HG03565 (cell line): ENCODE measurements around the gene LRRC8C.
"Not testable (repeated sequence)": the region's sequence is repeated elsewhere in the genome, so short reads cannot be mapped to it uniquely, and the experiment has no call there.

Experiments
- ATAC-seq: cut with Tn5 transposase; IDR thresholded peaks from one replicate; pipeline ENCODE4 v1.9.1; 2021; ENCODE audit warnings: mild to moderate bottlenecking, moderate library complexity; ENCODE audit not compliant: unreplicated experiment

LRRC8C gene

DNA sequence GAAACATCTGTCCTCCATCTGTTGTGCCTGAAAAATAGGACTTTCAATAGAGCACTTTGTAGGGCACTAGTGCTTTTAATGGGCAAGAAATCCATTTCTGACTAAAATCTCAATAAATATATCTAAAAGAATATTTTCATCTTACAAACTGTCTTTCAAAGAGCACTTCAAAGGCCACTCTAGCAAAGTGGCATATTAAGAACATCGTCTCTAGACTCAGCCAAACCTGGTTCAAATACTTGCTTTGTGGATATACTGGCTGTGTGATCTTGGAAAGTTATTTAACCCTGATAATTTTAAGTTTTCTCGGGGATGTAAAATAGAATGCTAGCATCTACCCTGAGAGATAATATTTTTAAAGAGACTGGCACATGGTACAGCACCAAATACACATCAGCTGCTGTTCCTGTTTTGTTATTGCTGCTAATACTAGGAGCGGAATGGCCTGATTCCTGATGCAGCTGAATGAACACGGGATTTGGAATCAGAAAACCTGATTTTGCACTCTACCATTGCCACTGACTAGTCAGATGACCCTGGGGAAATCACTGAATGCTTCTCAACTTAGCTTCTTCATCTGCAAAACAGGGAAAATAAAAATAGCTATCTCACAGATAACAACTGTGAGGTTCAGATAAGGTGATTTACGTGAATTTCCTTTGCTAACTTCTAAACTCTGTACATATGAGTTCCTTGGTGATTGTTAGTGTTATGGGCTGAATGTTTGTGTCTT lies 25.2 kb upstream of the LRRC8C start:
- no peak for ATAC-seq

DNA sequence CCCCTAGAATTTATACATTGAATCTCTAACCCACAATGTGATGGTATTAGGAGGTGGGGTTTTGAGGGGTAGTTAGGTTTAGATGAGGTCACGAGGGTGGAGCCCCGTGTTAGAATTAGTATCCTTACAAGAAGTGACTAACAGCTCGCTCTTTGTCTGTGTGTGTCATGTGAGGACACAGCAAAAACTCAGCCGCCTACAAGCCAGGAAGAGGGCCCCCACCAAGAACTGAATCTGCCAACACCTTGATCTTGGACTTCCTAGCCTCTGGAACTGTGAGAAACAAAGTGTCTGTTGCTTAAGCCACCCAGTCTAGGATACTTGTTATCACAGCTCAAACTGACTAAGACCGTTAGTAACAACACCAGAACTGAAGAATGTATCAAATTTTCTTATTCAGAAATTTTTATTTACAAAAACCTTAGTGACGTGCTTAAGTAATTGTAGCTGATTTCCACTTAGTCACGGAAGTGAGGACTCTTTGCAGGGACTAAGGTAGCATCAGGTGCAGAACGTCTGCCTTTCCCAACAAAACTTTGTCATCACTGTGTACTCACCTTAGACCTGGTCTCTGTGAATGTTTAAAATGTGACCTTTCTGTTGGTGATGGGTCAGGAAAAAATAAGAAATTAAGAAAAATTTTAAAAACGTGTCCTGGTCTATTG lies 24.5 kb upstream of the LRRC8C start:
- no peak for ATAC-seq

DNA sequence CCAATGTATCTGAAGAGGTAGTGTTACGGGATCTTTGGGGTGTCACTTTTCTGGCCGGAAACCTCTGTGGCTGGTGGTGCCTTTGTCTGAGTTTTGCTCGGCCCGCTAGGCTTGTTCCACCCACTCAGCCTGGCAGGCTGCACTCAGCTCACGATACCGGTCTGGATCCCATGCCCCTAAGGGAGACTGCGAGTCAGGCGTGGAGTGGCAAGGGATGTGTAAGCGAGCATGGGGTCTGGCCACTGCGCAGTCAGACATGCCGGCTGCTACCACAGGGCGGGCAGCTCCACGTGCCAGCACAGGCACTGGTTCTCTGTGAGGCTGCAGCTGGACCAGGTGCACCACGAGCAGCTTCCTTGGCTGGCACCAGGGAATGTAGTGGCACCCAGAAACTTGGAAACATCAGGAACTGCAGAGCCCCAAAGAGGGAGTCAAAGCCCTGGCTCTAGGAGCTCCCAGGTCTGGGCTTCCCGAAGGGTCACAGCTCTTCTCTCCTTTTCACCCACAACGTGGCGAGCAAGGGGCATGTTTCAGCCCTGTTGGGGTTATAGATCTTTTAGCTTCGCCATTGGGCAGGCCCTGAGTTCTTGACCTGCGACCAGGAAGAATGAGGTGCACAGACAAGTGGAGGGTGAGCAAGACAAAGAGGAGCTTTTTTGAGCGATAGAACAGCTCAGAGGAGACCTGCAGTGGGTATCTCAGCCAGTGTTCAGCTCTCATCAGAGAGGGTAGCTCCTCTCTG lies 23.8 kb upstream of the LRRC8C start:
- no peak for ATAC-seq

DNA sequence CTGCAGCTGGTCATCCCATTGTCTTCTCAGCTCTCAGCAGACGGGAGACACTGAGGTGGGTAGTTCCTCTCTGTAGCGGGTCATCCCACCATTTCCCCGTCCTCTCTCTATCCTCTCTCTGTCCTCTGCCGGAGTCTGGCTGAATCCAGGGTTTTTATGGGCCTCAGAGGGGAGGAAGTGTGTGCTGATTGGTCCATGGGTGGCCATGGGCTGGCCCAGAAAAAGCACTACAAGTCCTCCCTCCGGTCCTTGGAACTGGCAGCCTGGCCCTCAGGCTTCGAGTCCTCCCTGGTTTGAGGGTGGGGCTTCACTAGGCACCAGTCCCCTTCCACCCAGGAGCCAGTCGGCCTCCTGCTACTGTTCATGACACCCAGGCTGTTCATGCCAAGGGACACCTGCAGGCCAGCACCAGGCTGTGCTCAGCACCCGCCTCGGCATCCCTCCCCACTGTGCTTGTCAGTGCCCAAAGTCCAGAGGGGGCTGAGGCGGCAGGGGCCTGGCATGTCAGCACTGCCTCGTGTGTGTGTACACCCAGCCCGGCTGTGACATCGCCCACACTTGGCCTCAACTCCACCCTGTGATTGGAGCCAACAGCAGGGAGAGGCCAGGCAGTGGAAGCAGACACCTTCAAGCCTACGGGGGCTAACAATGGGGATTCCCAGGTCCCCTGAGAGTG lies 23.0 kb upstream of the LRRC8C start:
- no peak for ATAC-seq

DNA sequence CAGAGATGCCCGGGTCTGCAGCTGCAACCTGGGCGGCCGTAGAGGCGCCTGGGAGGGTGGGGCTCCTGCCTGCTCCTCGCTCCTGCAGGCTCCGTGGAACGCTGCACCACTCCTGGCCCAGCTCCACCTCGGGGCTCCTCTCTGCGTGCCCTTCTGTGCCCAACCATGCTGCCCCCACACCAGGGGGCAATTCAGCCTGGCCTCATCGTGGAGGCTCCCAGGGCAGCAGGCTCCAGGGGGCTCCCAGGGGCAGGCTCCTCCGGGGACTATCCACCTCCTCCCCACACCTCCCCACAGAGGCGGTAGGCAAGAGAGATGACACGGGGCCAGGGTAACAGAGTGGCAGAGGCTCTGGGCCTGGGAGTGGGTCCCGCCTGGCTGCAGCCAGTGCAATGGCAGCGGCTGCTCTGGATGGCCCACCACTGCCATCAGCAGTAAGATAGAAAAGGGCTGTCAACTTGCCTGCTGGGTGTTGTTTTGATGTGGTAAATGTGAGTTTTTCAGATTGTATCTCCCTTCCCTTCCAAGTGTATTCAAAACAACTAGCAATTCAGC lies 22.4 kb upstream of the LRRC8C start:
- ATAC-seq: no peak

DNA sequence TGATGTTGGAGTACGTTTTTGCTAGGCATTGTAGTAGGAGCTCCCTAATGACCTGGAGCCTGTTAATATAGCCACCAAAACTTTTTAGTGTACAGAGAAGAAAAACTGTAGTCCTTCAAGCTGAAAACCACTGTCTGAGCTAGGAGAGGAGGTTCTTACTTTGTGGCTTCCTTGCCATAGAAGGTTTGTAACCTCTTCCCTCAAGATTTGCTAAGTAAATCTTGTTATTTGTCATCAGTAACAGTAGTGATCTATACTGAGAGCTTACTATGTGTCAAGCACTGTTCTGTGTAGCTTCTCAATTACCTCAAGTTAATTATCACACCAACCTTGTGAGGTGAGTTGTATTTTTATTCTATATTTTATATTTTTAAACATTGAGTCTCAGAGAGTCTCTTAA lies 21.2 kb upstream of the LRRC8C start:
- peak; percentile 99 for ATAC-seq

DNA sequence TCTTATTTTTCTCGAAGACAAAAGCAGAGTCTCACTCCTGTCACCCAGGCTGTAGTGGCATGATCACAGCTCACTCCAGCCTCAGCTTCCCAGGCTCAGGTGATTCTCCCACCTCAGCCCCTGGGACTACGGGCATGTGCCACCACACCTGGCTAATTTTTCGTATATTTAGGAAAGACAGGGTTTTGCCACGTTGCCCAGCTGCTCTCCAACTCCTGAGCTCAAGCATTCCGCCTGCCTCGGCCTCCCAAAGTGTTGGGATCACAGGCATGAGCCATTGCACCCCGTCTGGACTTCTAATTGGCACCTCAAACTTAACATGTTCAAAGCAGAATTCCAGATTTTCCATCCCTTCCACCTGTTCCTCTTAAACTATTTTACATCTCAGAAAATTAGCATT lies 19.0 kb upstream of the LRRC8C start:
- no peak for ATAC-seq

DNA sequence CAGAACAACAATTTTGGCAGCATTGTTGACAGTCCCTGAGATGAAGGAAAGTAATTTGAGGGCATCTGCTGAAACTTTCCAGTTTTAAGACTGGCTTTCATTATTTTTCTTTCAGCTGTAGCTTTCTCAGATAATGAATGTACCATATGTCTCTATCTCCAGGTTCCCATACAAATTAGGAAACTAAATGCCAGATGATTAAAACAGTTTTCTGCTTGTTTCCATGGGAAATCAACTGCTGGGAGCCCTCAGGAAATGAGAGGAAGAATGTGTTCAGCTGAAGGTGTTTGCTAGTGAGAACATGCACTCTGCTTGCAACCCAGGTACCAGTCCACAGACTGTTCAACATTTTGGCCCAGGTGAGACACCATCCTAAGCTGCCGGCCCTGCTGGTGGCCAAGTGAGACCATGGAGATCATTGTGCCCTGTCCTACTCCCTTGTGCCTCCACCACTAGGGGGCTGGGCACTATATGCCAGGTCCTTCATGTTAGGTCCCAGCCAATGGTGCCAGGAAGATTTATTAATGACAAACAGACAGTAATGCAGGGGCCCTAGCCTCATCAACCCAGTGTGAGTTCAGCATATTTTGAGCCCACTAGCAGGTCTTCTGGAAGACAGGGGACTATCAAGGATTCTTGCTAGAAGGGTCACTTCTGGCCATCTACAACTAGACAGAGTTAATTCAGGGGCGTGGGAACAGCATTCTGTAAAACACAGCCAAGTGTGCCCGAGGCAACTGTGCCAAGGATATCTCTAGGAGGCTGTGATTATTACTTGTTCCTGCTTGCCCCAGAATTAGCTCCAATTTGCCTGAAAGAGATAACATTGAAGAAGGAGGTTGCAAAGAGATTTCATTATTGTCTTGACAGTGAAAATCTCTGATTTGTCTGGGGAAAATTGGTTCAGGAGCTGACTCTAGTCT lies 17.0 kb upstream of the LRRC8C start:
- ATAC-seq: no peak

DNA sequence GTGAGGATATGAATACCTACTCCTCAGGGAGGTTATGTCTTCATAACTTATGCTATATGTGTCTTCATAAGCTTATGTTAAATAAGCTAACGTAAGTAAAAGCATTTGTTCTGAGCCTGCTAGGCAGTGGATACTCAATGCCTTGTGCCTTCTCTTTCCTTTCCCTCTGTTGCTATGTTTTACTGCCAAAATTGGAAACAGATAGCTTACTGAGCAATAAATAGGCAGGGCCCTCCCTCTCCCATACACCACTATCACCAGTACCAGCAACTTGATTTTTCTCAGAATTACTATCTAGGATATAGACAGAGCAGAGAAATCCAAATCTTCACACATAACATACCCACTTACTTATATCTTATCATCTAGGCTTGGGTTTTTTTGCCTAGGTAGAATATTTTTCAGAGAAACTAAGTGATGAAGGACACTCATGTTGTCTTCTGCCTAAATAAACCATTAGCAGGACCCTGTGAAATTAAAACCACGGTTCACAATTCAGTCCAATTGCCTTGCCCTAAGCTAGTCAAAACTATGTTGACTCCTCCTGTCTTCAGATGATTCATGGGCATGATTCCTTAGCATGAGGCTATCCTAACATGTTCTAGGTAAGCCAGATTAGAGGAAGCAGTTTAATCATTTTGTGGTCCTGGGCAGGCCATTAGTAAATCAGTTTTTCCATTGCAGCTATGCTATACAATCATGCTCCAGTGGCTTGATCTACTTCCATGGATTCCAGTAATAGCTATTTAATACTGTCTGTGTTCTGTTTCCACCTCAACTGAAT lies 15.9 kb upstream of the LRRC8C start:
- no peak for ATAC-seq

DNA sequence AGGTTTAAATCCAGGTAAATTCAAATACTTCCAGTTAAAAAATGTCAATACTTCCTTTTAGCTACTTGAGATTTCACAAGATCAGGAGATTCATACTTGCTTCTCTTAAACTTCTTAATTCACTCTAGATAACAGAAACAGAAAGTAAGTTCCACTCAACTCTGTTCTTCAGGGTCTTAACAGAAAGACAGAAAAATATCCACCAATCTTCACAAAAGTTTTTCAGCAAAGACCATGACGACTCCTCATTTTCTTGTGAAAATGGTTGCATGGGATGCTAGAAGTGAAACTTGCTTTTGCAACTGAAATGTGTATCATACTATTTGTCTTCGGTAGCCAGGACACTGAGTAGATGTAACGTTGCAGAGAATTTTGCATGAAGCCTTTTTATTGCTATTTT lies 12.3 kb upstream of the LRRC8C start:
- ATAC-seq: no peak

DNA sequence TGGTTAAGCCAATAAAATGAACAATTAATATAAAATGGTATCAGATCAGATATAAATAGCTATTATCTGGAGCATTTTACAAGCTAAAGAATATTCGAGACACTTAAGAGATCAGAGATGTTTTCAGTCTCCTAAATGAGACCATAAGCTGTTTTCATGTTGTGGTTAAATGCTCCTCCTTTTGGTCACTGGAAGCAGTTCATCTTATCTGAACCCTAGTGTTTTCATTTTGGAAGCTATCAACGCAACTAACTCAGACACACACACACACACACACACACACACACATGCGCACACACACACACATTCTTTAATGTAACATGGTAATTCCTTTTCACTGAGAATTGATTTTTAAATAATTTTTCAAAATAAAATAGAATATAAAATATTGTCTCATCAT lies 10.0 kb upstream of the LRRC8C start:
- no peak for ATAC-seq

DNA sequence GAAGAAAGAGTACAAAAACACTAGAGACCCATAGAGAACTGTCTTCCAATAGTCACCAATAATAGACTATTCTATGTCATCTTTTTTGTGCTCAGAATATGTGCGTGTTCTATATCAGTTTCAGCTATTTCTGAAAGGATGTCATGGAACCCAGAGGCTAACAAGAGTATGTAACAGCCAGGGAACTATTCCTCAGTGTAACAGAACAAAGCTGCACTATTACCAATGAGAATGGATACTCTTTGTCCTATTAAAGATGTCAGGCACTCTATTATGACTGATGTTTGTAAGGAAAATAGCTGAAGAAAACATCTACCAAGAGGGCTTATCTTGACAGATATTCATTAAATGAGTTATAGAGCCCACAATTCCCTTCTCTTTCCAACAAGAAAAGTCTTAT lies 8.6 kb upstream of the LRRC8C start:
- ATAC-seq: no peak

DNA sequence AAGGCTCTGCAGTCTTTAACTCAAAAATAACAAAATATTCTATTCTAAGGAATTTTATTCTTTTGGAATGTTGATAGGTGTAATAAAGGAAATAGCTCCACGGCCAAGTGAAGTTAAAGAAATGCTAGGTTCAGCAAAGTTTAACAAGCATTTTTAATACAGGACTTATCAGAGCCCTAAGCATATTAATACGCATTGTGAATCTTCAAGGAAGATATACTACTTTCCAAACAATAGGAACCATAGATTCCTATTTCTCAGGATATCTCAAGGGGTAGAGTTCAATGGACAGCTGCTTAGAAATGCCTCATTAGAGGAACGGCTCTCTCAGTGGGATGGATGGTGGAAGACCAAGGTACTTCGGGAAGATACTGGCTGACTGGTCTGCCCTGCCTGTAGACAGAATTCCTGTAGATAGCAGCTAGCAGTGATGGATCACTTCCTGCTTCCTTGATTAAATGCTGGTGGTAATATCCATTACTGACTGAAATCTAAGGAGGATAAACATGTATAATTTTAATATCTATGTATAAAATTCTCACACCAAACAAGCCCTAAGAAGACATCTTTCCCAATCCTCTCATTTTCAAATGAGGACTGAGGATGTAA lies 8.1 kb upstream of the LRRC8C start:
- ATAC-seq: no peak

DNA sequence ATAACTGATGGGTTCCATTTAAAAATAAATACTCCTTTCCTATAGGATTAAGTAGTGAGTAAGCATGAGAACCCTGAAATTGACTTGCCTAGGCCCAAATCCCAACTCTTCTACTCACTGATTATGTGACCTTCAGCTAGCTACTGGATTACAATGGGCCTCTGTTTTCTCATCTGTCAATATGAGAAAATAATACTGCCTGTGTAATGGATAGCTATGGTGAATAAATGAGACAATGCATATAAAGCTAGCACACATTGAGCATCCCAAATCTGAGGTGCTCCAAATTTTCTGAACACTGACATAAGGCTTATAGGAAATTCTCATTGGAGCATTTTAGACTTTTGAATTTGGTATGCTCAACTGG lies 5.3 kb upstream of the LRRC8C start:
- no peak for ATAC-seq

DNA sequence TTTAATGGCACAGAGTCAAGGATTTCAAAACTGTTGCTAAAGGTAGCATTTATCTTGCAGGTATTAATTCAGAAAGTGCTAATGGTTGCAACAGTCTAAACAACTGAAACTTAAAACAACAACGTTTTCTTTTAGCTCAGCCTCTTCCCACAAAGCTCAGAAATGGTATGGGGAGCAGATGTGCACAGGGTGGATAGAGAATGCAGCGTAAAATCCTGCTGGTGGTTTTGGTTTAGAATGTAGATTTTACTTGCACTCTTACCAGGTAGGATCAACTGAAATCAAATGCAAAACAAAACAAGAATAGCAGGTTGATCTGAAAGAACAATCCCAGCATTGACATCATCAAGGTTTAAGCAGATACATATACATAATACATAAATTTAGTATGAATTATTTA lies 3.8 kb upstream of the LRRC8C start:
- no peak for ATAC-seq

DNA sequence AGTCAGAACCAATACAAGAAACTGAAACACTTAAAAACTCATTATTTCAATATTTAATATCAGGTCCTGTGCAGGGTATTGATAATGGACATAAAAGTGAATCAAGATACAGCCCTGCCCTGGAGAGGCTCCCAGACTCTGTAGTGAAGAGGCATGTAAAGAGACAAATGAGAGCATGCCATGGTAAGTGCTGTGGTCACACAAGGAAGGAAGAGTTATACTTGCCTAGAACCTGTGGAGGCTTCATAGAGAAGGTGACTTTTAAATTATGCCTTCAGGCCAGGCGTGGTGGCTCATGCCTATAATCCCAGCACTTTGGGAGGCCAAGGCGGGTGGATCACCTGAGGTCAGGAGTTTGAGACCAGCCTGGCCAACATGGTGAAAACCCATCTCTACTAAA lies 3.3 kb upstream of the LRRC8C start:
- ATAC-seq: not testable (repeated sequence)

DNA sequence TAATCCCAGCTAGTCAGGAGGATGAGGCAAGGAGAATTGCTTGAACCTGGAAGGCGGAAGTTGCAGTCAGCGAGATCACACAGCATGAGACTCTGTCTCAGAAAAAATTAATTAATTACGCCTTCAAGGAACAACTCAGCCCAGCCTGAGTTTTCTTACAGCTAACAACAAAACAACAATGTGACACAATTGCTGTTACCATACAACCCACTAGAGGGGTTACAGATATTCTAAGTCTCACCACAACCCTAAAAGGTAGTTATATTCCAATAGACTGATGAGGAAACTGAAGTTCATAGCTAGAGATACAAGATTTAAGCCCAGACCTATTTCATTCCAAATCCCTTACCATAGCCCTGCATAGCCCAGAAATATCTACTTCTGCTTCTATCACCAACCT lies 2.9 kb upstream of the LRRC8C start:
- ATAC-seq: no peak

DNA sequence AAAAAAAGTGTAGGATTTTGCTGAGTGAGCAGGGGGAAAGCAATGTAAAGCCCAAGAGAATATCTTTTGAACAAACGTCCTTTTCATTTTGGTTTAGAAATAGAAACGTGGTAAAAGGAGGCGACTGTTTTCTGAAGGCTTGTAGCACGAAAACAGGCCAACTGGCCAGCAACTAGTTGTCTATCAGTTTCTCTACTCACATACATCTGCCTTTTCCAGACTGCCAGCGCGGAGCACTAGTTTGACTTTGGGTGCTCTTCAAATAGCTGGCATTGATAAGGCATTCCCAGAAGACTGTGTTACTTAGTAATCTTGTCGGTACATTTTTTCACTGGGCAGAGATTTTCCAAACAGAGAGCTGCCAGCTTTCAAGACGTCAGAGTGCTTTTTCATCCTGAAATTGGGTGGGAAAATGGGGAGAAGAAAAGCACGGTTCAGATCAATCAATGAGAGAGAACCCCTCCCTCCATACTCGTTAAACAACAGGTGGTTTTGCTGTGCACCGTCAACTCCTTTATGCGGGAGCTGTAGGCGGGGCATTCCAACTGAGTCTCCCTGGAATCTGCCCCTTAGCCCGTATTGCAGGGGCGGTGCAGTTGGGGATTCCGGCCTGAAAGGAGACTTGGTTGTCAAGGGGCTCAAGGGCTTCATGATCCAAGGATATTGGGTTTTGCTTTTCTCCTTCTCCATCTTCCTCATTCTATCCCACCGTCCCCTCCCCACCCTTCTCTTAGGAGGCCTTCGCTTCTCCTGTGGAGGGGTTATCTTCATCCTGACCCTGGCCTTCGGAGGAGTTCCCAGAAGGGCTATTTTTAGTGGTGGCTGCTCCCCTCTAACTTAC lies 884 bp upstream of the LRRC8C start:
- no peak for ATAC-seq
